ENCODE data around the gene GSDMA.
"Not testable (repeated sequence)": the region's sequence is repeated elsewhere in the genome, so short reads cannot be mapped to it uniquely, and the experiment has no call there.

Gene GSDMA

DNA sequence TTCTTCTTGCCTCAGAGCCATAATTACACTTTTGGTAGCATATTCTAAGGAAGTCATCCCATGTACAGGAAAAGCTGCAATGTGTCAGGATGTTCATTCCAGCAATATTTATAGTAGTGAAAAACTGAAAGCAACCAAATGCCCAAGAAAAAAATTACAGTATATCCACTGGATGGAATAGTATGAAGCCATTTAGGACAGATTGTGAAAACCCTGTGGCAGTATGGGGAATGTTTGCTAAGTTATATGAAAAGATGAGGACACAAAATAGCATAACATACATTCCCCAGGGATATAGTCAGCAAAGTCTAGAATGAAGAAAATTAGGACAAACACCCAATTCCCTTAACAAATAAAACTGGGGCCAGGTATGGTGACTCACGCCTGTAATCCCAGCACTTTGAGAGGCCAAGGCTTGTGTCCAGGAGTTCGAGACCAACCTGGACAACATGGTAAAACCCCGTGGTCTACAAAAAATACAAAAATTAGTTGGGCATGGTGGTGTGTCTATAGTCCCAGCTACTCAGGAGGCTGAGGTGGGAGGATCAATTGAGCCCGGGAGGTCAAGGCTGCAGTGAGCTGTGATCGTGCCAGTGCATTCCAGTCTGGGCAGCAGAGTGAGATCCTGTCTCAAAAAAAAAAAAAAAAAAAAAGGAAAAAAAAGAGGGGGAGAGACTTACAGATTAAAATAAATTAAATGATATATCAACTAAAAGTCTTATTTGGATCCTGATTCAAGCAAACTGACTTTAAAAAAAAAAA lies 33.0 kb upstream of the GSDMA start:
- no peak for DNase-seq

GRCh38 chr17:39933912-39934311 lies 28.9 kb upstream of the GSDMA start:
- DNase-seq: no peak

DNA sequence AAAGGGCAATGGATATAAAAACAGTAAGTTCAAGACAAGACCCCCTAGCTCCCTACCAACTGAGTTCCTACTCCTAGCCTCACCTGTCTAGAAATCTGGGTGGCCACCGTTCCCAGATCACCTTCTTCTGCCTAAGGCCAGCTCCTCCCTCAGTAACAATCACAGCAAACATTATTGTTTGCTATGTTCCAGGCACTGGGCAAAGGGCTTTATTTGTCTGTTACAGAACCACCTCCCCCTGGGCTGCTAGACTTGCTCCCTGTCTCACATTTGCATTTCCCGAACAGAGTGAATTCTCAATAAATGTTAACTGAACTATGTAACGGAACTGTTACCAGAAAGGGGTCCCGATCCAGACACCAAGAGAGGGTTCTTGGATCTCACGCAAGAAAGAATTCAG lies 28.5 kb upstream of the GSDMA start:
- DNase-seq: no peak

GRCh38 chr17:39935909-39936308 lies 26.9 kb upstream of the GSDMA start:
- no peak for DNase-seq

GRCh38 chr17:39937447-39937846 lies 25.4 kb upstream of the GSDMA start:
- no peak for DNase-seq

GRCh38 chr17:39938140-39938869 lies 24.5 kb upstream of the GSDMA start:
- DNase-seq: no peak

- DNase-seq: no peak
Measured at GRCh38 chr17:39939106-39939505, 23.7 kb upstream of the GSDMA start.

DNA sequence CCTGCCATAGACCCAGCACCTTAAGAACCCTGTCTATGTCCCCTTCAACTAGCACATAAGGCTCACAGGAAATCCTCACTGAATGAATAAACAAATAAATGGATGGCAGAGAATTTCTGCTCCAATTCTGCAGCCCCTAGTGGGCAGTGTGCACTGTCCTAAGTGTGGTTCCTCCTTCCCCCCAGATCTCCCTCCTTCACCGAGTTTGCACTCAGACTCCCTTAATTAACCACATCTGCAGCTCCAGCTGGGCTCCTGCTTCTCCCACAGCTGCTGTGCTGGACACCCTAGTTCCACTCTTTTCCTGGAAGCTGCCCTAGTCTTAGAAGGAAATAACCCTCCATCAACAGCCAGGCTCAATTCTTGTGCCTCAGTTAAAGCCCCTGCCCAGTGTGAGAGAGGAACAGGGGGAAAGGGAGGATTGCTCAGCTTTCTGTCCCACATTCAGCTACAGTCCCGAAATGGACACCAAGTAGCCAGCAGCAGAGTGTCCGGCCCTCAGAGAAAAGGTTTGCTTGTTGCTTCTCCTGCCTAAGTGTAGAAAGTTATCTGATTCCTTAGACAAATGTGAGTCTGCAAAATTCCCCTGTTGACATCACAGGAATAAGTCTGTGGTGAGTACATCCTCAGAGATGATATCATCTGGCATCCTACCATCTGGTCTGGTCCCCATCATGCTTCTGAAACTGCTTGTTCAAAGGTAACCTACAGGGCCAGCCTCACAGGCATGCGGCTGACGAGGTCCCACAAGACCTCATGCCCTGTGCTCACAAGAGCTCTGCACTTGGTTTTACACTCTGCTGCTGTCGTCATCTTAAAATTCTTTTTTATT lies 23.0 kb upstream of the GSDMA start:
- DNase-seq: no peak

DNA sequence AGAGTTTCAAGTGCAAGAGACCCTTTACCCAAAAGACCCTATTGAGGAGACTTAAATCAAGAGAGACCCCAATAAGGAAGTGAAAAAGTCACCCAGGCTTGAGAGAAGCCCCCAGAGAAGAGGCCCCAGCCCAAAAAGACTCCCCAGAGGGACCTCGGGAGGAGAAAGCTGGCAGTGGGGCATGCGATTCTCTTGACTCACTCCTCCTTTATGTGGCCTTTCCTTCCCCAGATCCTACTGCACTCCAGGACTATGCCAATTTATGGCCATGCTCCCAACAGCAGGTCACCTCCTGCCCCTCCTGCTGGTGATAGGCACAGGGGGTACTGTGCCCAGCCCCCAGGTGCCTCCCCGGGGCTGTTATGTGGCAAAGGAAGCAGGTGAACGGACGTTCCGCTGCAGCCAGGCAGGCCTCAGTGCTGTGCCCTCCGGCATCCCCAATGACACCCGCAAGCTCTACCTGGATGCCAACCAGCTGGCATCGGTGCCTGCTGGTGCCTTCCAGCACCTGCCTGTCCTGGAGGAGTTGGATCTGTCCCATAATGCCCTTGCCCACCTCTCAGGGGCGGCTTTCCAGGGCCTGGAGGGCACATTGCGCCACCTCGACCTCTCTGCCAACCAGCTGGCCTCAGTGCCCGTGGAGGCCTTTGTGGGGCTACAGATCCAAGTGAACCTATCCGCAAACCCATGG lies 19.0 kb upstream of the GSDMA start:
- DNase-seq: no peak

GRCh38 chr17:39944393-39944711 lies 18.5 kb upstream of the GSDMA start:
- no peak for DNase-seq

GRCh38 chr17:39946551-39947330 lies 16.1 kb upstream of the GSDMA start:
- DNase-seq: no peak

DNA sequence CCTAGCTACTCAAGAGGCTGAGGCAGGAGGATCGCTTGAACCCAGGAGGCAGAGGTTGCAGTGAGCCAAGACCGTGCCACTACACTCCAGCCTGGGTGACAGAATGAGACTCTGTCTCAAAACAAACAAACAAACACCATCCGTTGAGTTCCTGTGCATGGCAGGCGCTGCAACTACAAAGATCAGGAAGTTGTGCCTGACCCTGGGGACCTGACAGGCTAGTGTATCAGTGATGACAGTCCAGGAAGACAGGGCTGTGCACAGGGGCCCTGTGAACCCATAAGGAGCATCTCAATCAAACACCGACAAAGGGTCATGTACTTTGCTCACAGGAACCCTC lies 14.3 kb upstream of the GSDMA start:
- not testable (repeated sequence) for DNase-seq

- no peak for DNase-seq
Measured at GRCh38 chr17:39949028-39949427, 13.8 kb upstream of the GSDMA start.

- no peak for DNase-seq
Measured at GRCh38 chr17:39950871-39951348, 11.9 kb upstream of the GSDMA start.

DNA sequence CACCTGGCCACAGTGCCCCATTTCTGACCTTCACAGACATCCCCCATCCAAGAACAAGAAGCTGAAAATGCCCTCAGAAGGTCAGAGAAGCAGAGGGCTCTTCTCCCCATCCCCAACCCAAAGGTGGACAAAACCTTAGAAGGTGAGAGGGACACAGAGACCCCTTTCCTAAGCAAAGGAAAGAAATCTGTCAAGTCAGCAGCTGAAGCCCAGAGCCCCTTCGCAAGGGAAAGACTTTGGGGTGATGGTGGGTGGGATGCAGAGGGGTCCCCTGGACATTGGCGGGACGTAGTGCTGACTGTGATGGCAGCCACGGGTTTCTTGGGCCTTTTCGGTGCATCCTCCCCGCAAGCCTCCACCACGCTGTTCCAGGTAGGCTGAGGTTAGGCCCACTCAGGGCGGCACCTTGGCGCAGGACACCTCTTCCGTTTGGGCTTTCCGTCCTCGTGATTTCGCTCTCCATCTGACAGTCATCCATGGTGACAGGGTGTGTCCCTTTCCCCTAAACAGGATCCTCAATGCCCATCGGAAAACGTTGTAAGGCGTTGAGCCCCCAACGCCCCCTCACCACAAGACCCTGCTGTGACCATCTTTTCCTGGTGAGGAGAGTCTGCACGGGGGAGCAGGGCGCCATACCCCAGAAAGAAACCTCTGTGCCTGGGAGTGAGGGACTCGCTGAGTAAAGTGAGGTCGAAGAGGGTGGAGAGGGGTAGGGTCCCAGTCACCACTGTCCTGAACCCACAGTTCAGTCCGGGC lies 10.7 kb upstream of the GSDMA start:
- no peak for DNase-seq

DNA sequence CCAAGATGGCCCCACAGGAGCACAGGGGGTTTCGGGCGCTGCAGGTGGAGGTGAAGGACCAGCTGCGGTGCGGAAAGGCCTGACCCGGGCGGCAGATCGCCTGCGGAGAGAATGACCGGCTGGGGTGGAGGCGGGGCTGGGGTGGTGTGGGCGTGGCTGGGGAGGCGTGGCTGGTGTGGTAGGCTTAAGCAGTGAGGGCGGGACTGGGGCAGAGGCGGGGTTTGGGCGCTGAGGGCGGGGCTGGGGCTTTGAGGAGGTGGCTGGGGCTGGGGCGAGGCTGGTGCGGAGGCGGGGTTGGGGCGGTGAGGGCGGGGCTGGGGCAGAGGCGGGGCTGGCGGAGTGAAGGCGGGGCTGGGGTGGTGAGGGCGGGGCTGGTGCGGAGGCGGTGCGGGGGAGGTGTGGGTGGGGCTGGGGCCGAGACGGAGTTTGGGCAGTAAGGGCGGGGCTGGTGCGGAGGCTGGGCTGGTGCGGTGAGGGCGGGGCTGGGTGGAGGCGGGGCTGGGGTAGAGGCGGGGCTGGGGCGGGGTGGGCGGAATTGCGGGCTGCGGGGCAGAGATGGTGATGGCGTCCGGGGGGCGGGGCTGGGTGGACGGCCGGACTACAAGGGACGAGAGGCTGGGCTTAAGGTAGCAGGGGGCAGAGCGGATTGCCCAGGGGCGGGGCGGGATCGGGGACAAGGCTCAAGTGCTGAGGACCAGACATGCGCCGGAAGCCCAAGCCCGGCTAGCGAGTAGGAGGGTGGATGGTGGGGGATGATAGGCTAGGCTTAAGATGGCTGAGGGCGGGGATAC lies 9.9 kb upstream of the GSDMA start:
- DNase-seq: peak; percentile 93

DNA sequence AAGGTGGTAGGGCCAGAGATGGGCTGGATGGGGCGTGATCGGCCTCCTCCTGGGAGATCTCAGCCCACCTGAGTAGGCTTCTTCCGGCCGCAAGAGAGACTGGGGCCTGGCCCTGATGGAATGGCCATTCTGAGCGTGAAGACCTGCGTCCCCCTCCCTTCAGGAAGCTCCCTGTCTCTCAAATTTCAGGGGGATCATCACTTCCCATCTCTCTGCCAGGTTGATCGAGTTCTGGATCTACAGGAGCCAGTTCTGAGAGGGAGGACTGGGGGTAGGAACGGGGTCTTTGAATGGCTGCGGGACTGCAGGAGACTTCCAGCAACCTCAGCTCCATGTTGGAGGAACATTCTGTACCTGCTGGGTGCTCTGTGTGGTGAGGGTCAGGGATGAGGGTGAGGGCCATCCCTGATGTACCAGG lies 9.3 kb upstream of the GSDMA start:
- DNase-seq: no peak

GRCh38 chr17:39954876-39955275 lies 7.9 kb upstream of the GSDMA start:
- no peak for DNase-seq

DNA sequence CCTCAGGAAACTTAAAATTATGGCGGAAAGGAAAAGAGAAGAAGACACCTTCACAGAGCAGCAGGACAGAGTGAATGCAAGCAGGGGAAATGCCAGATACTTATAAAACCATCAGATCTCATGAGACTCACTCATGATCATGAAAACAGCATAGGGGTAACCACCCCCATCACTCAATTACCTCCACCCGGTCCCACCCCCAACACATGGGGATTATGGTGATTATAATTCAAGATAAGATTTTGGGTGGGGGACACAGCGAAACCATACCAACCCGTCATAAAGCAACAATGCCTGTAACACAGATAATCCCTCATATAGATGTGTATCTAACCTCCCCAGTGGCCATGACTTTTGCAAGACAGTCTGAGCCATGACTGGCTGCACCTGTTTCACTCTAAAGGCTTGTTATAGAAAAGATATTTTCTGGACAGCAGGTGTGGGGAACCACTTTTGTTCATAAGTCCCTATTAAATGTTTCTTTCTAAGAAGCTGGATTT lies 7.0 kb upstream of the GSDMA start:
- no peak for DNase-seq

DNA sequence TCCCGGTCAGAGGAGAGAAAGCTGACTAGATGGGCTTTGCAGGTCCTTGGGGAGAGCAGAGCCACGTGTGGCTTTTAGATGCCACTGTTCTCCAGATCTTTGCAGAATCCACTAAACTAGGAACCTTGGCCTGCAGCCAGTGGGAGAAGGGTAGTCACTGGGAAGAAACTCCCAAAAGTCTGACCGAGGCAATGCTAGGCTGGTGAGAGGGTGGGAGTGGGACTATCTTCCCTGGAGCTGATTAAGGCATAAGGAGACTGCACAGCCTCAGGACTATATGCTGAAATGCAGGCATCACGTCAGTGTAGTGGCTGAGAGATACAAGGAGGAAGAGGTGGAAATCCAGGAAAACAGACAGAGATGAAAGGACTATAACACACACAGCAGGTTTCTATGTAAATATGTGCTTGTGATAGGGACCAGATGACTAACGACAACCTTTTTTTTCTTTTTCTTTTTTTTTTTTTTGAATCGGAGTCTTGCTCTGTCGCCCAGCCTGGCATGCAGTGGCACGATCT lies 2.2 kb upstream of the GSDMA start:
- DNase-seq: no peak

All from effector CD8-positive, alpha-beta T cell (primary cell).